Occipital lobe (tissue), 2 donors: Measurements from ENCODE around the gene STAC. TPM values are rescaled to one million over a fixed set of nuclear protein-coding genes. Genes with fewer than 3 reads are reported as not detected.
"Not testable (repeated sequence)": the region's sequence is repeated elsewhere in the genome, so short reads cannot be mapped to it uniquely, and the experiment has no call there.

ENCODE experiments used
- DNase-seq: peaks from one replicate; lab custom pipeline; 2025; lab: John Stamatoyannopoulos, UW
- total RNA-seq: library from RNA; depleted of rRNA; stranded (reverse); fragments of >200 nt; gene quantifications from one replicate; pipeline ENCODE4 v1.2.3, GENCODE V29; 2014

STAC gene
- total RNA-seq, 1 donor from 2014 or later = 12.8 TPM

DNA sequence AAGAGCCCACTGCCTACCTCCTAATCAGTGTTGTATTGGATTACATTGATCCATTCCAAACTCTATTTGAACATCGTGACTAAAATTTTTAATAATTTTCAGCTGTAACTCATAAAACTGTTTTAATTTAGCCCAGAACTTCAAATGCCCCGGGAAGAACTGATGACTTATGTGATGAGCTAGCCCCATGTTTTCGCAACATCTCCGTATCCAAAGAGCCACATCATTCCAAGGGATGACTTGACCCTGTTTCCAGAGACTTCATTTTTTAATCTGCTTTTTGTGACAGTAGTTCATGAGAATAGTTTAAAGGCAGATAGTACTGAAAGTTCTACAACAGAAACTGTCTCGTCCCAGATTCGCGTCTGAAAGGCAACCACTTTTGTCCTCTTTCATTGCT lies 97.4 kb downstream of the STAC start:
- DNase-seq = no peak

DNA sequence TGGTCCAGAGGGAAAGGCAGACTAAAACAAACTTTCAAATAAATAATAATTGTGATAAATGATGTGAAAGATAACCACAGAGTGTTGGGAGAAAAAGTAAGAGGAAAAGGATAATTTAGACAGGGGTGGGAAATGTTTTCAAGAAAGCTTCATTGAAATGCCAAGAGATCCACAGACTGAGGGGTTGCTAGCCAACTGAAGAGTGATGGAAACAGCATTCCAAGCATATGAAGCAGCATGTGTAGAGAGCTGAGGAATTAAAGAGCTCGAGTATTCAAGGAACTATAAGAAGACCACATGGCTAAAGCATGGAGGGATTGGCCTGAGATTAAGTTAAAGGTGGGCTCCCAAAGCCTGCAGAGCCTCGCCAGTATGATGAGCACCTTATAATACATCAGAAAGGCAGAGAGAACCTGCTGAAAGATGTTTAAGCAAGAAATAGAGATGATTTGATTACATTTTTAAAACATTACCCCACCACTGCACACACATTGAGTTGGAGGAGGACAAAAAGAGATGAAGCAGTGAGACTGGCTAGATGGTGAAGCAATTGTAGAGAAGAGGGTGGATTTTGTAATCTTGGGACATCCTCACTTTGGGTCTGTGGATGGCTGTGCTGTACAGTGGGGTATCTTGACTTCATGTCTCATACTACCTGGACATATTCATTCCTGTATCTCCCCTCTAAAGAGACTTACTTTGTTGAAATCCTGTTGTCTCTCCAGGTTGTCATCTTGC lies 100.8 kb downstream of the STAC start:
- DNase-seq = no peak

DNA sequence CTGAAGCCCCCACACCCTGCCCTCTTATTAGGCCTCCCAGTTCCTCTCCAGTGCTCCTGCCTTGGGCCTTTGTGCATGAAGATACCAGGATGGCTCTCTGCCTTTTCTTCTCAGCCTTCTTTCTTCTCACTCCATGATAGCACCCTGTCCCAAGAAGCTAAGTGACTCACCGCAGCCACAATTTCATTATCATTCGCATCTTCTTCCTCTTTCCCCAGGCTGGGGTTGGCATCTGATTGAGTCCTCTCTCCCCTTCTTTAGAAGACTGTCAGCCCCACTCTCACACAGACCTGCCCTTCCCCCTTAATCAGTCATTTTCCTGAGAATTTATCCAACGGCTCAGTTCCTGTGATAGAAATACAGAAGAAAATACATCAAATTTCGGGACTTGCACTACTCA lies 102.0 kb downstream of the STAC start:
- DNase-seq = no peak

DNA sequence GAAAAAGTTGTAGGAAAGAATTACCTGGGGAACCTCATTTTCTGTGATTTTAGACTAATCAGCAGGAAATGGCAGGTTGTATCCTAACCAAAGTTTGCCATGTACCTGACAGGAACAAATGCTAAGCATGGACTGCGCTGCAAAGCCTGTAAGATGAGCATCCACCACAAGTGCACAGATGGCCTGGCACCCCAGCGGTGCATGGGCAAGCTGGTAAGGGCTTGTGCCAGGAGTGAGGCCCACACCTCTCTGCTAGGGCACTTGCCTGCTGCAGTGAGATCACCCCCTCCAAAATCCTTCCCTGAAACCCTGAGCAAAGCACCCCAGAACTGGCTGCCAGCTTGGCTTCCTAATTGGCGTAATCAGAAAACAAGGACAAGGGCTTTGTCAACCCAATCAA lies 102.6 kb downstream of the STAC start:
- no peak for DNase-seq

DNA sequence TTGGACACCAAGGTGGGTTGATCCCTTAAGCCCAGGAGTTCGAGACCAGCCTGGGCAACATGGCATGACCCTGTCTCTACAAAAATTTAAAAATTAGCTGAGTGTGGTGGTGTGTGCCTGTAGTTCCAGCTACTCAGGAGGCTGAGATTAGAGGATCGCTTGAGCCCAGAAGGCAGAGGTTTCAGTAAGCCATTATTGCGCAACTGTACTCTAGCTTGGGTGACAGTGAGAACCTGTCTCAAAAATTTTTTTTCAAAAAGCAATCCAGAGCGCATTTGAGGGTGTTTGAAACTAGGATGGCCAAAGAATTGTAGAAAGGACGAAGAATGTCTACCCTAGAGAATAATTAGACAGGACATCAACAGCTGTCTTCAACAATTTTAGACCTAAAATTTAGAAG lies 103.4 kb downstream of the STAC start:
- DNase-seq = no peak

DNA sequence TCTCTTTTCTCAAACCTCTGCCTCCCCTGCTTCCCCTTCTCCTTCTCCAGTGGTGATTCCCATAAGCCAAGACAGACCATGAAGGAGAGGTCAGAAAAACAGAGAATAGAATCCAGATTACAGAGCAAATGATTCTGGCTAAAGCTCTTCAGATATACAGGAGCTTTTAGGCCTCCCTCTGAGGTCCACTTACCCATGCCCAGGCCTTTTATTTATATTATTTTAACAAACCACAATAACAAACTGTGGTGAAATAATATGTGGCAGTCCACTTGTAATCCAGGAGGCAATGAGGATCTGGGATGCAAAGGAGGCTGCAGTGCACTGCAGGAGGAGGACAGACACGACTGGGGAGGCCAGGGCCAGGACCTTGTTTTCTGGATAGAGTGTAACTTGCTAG lies 104.1 kb downstream of the STAC start:
- DNase-seq = no peak

DNA sequence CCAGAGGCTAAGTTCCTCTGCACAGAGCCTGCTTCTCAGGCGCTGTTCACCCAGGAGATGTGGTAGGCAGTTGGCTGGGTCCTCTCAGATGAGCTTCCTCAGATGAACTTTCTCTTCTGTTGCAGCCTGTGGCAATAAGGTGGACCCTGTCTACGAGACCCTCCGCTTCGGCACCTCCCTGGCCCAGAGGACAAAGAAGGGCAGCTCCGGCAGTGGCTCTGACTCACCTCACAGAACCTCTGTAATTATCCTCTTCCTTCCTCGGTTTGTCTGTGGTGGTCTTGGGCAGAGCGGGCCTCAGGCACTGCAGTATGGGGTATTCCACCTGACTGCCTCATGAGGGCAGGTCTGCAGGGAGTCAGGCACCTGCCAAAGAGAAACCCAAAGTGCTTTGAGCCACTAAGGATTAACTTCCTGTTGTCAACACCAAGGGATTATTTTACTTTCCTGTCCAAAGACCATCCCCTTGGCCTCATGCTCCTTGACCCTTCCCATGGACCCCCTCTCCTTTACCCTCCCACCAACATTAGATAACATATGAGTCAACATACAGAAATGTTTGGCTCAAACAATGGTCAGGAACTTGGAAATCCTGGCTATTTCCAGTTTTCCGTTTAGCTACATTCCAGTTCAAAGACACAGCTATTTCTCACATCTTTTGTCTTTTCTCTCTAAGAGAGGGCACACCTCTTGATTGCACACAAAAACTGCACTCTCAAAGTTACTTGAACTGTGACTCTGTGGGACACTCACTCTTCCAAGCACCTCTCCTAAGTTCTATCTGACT lies 105.9 kb downstream of the STAC start:
- DNase-seq = no peak

DNA sequence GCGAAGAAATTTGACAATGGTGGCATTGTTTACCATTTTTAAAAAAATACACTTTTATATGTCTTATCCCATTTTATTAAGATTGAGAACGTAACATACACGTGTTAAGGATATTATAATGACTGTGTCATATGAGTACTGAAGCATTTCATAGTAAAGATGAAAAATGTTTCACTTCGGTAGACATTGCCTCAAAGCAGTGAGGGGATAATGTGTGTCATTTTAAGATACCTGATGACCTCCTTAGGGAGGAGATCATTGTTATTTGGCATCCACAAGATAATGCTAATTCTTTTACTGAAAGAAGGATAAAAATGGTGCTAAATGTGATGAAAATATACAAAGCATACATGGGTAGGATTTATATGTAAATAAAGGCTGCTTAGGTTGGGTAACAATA lies 107.3 kb downstream of the STAC start:
- DNase-seq = no peak

DNA sequence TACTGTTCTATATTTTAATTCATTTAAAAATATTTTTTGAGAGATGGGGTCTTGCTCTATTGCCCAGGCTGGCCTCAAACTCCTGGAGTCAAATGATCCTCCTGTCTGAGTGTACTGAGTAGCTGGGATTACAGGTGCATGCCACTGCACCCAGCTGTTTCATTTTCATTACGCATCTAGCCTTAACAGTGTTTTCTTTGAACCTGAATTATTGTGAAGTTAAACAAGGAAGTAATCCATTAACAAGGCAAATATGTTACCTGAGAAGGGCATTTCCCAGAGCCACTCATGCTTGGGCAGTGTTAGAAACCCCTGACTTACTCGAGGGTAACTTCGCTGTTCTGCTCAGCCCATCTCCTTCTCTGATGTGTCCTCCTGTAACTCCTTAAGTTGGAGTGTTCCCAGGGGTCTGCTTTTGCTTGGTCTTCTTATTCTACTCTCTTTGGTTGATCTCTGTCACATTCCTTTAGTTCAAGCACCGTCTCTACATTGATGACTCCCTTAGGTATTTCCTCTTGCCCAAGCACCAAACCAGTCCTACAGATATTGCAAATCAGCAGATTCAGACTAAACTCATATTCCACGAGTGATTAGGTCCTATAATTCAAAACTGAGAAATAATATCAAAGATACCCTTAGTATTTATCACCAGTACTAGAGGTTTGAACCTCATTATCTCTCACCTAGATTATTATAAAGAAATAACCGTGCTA lies 107.9 kb downstream of the STAC start:
- no peak for DNase-seq

DNA sequence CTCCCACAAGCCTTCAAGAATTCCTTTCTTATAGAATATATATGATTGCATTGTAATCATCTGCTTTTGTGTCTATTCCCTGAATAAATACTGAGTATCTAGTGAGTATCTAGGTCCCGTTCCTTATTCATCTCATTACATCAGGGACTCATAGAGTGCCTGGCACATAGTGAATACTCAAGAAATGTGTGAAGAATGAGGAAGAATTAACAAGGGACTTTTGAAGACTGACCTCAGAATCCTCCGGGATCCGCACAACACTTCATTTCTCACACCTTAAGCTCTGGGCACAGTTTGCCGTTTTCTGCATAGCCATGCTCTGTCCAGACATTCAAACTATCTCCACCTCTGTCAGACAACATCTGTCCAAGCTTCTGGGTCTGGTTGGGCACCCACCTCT lies 108.8 kb downstream of the STAC start:
- DNase-seq = no peak

DNA sequence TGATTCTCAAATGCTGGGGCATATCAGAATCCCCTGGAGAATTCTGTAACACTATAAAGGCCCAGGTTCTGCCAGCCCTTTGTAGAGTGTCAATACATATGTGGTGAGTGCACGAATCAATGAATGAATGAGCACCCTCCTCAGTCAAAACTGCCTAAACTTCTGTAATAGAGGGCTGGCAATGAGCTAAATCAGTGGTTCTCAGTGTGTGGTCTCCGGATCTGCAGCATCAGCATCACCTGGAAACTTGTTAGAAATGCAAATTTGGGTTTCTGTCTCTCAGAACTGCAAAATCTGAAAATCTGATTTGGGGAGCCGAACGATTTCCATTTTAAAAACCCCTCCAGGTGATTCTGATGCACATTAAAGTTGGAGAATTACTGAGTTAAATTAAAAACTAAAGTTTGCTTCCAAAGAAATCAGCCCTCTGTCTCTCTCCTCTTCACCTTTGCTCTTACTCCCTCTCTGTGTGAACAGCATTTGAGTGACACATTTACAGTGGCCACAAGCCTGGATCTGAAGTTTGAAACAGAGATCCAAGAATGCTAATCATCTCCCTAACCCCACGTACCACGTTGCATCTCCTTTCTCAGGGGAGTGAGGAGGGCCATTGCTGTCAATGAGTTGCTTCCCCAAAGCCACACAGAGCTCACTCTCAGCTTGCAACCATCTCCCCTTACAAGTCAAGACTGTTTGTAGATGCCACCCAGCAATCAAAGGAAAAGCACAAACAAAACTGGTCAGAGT lies 109.5 kb downstream of the STAC start:
- DNase-seq = no peak

DNA sequence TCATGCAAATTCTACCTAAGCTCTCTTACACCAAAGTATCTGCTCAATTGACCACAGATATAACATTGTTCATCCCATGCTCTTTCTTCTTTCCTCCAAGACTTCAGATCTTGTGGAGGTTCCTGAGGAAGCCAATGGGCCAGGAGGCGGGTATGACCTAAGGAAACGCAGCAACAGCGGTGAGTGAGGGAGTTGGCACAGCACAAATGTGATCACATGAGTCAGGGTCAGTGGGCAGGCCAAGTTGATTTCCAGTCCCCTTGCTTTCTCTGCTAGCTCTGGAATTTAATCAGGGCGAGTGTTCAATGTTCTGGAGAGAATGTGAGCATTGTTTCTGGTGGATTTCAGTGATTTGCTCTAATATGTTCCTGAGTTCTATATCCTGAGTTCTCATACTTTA lies 112.7 kb downstream of the STAC start:
- DNase-seq = no peak

DNA sequence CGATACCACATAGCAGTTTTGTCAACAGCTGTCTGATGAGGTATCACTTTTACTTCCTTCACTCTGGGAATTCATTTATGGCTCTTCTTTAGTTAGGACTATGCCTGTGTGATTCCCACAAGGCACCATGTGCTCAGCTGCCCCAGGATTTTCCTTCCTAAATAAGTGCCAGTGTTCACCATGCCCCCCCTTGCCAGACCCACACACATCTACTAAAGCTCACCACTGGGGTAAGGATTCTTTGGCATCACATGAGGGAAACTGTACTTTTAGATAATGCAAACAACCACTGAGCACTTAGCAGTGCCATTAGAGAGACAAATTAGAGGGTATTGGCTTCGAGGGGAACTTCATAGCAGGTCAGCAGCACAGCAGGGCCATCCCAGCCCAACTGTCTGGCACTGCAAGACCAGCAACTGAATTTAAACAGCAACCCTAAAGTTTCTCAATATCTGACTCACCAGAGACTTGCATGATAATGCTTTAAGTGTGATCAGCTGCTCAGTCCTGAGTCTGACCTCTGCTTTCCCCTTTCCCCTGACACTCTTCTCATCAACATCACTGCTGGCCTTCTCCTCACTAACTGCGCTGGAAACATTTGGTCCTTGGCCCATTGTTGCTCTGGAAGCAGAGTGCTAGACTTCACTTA lies 114.3 kb downstream of the STAC start:
- DNase-seq = no peak

DNA sequence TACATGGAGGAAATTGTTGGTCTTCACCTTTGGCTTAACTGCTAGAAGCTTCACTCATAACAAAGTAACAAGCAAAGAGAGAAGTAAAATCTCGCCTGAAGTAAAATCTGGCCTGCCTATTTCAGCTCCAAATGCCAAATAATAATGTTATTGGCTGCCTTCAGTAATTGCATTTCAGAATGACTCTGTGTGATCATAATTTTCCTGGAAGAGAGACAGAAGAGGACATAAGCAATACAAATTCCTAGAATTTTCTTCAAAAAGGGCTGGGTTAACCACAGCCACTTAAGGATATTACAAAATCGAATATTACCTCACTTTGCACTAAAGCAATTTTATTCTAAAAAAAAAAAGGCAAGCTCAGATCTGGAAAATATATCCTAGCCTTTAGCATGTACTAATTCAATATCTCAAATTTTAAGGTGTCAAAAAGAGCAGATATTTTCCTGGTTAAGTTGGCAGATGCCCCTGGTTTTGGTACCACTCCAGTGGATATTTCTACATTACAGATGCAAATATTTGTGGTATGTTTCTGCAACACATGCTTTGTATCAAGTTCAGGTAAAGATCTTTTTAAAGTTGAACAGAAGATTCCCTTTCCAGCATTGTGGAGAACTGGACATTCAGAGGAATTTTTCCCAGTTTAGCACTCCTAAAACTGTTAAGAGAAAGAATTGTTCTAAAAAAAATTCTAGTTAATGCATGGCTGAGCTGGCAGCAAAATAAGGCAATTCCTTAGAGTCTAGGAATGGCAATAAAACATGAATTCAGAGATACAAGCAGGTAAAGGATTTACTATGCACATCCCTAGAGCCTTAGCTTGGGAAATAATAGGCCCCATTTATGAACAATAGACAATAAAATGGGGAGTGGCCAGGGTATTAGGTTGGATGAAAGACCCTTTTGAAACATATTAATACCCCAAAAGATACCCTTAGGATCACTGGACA lies 116.7 kb downstream of the STAC start:
- DNase-seq = no peak

DNA sequence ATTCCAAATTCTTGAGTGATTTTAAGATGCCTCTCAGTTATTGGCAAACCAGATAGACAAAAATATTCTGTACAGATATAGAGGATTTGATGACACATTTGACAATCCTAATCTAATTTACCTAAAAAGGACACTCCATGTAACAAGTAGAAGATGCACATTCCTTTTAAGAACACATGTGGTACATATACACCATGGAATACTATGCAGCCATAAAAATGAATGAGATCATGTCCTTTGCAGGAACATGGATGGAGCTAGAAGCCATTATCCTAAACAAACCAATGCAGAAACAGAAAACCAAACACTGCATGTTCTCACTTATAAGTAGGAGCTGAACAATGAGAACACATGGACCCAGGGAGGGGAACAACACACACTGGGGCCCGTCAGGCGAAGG lies 119.7 kb downstream of the STAC start:
- not testable (repeated sequence) for DNase-seq

DNA sequence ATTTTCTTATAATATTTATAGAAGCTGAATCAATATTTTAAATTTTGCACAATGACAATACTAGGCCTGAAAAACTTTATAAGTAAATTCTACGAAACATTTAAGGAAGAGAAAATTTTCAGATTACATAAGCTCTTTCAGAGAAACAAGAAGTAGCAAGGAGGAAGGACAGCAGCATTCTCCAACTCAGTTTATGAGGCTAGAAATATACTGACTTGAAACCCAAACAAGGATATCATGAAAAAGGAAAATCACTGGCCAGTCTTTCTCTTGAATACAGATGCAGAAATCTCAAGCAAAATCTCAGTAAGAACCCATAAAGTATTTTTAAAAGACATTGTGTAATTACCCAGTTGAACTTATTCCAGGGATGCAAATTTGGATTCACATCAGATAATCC lies 121.3 kb downstream of the STAC start:
- no peak for DNase-seq

DNA sequence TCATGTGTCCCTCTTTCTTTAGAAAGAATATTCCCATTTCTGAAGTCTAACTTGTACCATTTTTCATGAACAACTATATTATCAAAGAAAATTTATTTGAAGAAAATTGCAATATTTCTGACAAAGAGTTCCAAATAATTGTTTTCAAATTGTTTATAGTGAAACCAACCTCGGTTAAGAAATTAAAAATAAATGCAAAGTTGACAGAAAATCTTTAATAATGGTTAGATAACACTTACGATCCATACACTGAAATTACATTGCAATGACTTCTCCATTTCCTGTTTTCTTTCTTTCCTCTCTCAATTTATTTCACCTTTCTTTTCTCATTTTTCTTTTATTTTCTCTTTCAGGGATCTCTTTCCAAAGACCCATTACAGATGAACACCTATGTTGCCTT lies 125.1 kb downstream of the STAC start:
- no peak for DNase-seq

DNA sequence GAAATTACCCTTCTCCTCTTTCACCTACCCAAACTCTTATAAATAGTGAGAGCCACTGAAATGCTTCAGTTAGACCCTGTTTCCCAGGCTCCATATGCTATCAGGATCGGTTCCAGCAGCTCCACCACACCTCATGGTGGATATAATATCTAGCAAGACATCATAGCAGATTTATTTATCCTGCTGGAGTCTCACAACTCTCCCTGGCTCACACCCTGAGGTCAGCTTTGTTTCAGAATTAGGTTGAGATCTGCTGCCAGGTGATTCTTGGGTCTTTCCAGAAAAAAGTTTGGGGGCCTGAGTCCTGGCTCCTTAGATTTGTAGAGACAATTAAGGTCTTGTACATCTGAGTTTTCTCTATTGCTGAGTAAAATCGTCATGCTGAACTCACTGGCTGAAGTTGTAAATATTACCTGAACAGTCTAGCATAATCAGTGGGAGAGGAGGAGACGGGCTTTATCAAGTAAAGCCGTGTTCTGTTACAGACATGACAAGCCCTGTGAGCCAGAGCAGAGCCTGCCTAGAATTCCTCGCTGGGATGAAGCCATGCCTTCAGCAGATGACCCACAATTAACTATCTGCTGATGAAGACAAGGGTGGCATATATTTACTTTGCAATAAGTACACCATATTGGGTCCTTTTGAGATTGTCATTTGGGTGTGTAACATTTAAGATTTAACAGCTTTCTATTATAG lies 131.6 kb downstream of the STAC start:
- no peak for DNase-seq

DNA sequence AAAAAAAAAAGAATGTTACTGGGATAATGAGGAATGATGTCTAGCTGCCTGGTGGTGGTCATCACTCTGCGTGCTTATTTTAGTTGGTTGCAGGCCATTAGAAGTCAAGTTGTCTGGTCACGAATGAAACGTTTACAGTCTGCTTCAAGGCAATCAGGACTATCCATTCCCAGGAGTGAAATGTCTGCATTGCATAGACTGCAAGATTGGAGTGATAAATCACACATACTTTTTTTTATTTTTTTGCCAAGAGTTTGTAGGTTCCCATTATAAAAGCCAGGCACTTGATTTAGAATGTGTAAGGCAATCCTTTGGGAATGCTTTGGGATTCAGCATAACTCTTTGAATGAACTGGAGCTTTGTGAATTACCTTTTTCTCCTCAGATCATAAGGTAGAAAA lies 132.3 kb downstream of the STAC start:
- DNase-seq = no peak

DNA sequence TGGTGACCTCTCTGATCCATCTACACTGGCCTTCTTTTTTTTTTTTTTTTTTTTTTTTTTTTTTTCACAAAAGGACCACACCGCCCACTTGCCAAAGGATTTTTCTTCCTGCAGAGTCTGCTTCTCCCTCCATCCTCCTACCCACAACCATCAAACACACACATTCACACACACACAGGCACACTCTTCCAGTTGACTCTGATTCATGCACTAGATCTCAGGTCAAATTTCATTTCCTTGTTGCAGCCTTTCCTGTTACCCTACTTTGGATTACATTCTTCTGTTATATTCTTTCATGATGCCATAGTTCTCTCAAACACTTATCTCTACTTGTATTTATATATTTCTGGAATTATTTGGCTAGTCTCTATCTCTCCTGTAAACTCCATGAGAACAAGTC lies 133.9 kb downstream of the STAC start:
- no peak for DNase-seq
